ENCODE measurements around the gene MEPCE.

DNA sequence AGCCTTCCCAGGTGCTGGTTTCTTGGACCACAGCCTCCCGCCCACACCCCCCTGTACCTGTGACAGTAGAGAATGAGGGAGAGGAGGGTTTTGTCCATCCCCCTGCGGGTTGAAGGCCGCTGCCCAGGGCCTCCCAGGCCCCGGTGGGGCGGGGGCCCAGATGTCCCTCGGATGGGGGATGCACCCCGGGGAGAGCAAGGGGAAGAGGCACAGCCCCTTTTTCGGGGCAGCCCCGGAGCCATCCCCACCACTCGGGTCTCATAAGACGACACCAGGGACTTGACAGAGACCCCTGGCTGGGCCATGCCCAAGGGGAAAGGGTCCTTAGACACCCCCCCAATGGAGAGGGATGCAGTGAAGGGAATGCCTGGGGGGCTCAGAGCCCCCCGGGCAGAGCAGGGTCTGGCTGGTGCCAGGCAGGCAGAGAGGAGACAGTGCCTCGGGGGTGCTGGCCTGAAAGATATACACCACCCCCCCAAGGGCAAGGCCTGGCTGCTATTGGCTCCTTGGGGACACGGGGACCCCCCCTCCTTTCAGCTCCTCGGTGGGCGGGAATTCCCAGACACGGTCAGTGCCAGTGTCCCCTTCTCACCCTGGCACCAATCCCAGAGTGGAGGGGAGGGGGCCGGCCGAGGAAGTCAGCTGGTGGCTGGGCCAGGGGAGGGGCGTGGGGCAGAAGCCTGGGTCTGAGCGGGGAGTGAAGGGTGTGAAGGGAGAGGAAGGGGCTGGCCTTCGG is 38.2 kb downstream of the MEPCE start:
- TF ChIP-seq, protein P1, sequence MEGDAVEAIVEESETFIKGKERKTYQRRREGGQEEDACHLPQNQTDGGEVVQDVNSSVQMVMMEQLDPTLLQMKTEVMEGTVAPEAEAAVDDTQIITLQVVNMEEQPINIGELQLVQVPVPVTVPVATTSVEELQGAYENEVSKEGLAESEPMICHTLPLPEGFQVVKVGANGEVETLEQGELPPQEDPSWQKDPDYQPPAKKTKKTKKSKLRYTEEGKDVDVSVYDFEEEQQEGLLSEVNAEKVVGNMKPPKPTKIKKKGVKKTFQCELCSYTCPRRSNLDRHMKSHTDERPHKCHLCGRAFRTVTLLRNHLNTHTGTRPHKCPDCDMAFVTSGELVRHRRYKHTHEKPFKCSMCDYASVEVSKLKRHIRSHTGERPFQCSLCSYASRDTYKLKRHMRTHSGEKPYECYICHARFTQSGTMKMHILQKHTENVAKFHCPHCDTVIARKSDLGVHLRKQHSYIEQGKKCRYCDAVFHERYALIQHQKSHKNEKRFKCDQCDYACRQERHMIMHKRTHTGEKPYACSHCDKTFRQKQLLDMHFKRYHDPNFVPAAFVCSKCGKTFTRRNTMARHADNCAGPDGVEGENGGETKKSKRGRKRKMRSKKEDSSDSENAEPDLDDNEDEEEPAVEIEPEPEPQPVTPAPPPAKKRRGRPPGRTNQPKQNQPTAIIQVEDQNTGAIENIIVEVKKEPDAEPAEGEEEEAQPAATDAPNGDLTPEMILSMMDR (IDR thresholded peaks at IDR 0.05; ENCODE audit: low read depth, low read length, missing input control) = no peak
- TF ChIP-seq TAF1 (conservative IDR thresholded peaks at IDR 0.05) (no peak), FOXA2 (IDR thresholded peaks at IDR 0.05) (no peak), YY1 (IDR thresholded peaks at IDR 0.05) (no peak), SP1 (IDR thresholded peaks at IDR 0.05) (no peak), RAD21 (IDR thresholded peaks at IDR 0.05) (no peak), GABPA (IDR thresholded peaks at IDR 0.05 in 1 of 2, conservative IDR thresholded peaks at IDR 0.05 in 1 of 2) (no peak), HNF4A (conservative IDR thresholded peaks at IDR 0.05) (no peak), HNF4G (IDR thresholded peaks at IDR 0.05) (no peak)
- TF ChIP-seq, protein P2, sequence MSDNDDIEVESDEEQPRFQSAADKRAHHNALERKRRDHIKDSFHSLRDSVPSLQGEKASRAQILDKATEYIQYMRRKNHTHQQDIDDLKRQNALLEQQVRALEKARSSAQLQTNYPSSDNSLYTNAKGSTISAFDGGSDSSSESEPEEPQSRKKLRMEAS (IDR thresholded peaks at IDR 0.05) = no peak
- TF ChIP-seq, protein P3, sequence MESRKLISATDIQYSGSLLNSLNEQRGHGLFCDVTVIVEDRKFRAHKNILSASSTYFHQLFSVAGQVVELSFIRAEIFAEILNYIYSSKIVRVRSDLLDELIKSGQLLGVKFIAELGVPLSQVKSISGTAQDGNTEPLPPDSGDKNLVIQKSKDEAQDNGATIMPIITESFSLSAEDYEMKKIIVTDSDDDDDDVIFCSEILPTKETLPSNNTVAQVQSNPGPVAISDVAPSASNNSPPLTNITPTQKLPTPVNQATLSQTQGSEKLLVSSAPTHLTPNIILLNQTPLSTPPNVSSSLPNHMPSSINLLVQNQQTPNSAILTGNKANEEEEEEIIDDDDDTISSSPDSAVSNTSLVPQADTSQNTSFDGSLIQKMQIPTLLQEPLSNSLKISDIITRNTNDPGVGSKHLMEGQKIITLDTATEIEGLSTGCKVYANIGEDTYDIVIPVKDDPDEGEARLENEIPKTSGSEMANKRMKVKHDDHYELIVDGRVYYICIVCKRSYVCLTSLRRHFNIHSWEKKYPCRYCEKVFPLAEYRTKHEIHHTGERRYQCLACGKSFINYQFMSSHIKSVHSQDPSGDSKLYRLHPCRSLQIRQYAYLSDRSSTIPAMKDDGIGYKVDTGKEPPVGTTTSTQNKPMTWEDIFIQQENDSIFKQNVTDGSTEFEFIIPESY (IDR thresholded peaks at IDR 0.05) = no peak
- TF ChIP-seq, protein P4, sequence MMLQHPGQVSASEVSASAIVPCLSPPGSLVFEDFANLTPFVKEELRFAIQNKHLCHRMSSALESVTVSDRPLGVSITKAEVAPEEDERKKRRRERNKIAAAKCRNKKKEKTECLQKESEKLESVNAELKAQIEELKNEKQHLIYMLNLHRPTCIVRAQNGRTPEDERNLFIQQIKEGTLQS (IDR thresholded peaks at IDR 0.05) = no peak
- TF ChIP-seq, protein P5, sequence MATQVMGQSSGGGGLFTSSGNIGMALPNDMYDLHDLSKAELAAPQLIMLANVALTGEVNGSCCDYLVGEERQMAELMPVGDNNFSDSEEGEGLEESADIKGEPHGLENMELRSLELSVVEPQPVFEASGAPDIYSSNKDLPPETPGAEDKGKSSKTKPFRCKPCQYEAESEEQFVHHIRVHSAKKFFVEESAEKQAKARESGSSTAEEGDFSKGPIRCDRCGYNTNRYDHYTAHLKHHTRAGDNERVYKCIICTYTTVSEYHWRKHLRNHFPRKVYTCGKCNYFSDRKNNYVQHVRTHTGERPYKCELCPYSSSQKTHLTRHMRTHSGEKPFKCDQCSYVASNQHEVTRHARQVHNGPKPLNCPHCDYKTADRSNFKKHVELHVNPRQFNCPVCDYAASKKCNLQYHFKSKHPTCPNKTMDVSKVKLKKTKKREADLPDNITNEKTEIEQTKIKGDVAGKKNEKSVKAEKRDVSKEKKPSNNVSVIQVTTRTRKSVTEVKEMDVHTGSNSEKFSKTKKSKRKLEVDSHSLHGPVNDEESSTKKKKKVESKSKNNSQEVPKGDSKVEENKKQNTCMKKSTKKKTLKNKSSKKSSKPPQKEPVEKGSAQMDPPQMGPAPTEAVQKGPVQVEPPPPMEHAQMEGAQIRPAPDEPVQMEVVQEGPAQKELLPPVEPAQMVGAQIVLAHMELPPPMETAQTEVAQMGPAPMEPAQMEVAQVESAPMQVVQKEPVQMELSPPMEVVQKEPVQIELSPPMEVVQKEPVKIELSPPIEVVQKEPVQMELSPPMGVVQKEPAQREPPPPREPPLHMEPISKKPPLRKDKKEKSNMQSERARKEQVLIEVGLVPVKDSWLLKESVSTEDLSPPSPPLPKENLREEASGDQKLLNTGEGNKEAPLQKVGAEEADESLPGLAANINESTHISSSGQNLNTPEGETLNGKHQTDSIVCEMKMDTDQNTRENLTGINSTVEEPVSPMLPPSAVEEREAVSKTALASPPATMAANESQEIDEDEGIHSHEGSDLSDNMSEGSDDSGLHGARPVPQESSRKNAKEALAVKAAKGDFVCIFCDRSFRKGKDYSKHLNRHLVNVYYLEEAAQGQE (IDR thresholded peaks at IDR 0.05) = no peak
